MM.1S (cell line): ENCODE data around the gene TMEM37.

Experiments used
- CTCF ChIP-seq: fragments of 300-600 bp; sonication (generic); IDR thresholded peaks from 2 replicates; pipeline ENCODE4 v1.5.1; 2016; ENCODE audit warnings: antibody characterized with exemption, low read length, mixed read lengths
- EZH2 ChIP-seq: fragments of 300-600 bp; sonication (generic); optimal IDR thresholded peaks from 2 replicates; pipeline ENCODE3; 2017; ENCODE audit warnings: low read depth, mild to moderate bottlenecking, antibody characterized with exemption, low read length, mixed read lengths
- EZH2phosphoT487 ChIP-seq: fragments of 300-600 bp; sonication (generic); IDR thresholded peaks from 2 replicates; pipeline ENCODE4 v1.6.1; 2018; ENCODE audit warnings: antibody characterized with exemption, low read length

GRCh38 chr2:119384971-119385370 lies 46.7 kb upstream of the TMEM37 start:
- no peak for TF ChIP-seq CTCF
- no peak for TF ChIP-seq EZH2phosphoT487
- no peak for TF ChIP-seq EZH2
